UCSD-AML1 (cell line): ENCODE data around the gene NCOA1.

Experiments used
- DNase-seq: peaks from one replicate; lab custom pipeline; 2025; ENCODE audit not compliant: unreplicated experiment; lab: John Stamatoyannopoulos, UW

NCOA1 gene

GRCh38 chr2:24731040-24731439 lies 240.0 kb downstream of the NCOA1 start:
- no peak for DNase-seq

- no peak for DNase-seq
Observed at GRCh38 chr2:24731923-24732322, 240.9 kb downstream of the NCOA1 start.

- DNase-seq, result no peak
Observed at GRCh38 chr2:24734741-24735140, 243.7 kb downstream of the NCOA1 start.

DNA sequence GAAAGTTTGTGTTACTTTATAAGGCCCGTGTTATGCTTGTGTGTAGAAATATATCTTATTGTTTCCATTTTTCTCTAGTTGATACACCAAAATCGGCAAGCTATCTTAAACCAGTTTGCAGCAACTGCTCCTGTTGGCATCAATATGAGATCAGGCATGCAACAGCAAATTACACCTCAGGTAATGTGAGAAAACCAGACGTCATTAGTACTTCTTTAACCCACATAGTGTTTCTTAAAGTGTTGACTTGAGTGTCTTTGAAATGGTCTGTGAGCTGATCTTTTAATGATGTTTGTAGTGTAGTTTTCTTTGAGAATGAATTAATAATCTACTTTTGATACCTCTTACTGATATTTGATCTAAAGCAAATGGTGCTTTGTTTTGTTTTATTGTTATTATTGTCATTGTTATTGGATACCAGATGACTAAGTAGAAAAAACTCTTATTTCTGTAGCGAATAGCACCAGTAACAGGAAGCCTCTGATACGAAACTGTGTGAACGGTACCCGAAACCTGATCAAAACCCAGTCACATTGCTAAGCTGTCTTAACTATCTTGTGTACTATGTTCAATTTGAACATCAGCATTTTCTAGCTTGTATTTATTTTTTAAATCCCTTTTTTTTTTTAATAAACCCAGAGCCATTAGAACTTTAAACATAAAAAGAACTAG lies 248.4 kb downstream of the NCOA1 start:
- no peak for DNase-seq

DNA sequence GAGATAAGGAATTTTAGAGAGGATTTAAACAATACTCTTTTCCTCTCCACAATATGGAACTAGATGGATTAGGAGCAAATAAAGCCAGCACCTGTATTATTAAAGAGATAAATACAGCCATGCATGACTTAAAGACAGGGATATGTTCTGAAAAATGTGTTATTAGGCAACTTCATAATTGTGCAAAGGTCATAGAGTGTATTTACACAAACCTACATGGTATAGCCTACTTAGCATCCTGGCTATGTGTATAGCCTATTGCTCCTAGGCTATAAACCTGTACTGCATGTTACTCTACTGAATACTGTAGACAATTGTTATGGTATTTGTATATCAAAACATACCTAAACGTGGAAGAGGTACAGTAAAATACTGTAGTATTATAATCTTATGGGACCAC lies 249.1 kb downstream of the NCOA1 start:
- no peak for DNase-seq

- DNase-seq, result no peak
Observed at GRCh38 chr2:24742730-24743129, 251.7 kb downstream of the NCOA1 start.

GRCh38 chr2:24743924-24744323 lies 252.9 kb downstream of the NCOA1 start:
- DNase-seq, result no peak

DNA sequence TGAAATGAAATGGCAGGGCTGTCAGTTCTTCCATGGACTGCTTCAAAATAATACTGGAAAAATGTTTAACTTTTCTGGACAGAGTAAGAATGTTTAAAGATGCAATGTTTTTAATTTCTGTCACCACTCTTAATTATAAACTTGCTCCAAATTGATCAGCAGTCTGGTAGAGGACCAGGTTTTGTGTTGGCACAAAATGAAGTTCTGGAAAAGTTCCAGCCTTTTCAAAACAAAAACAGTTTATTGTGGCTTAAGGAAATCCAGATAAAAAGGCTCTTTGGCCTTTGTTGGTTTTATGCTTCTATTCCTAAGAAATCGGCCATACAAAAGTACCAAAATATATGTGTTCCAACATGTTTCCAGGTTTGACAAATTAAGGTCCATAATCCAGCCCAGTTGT lies 253.3 kb downstream of the NCOA1 start:
- no peak for DNase-seq

- no peak for DNase-seq
Observed at GRCh38 chr2:24745825-24746224, 254.8 kb downstream of the NCOA1 start.

GRCh38 chr2:24747299-24747698 lies 256.2 kb downstream of the NCOA1 start:
- DNase-seq, result no peak

DNA sequence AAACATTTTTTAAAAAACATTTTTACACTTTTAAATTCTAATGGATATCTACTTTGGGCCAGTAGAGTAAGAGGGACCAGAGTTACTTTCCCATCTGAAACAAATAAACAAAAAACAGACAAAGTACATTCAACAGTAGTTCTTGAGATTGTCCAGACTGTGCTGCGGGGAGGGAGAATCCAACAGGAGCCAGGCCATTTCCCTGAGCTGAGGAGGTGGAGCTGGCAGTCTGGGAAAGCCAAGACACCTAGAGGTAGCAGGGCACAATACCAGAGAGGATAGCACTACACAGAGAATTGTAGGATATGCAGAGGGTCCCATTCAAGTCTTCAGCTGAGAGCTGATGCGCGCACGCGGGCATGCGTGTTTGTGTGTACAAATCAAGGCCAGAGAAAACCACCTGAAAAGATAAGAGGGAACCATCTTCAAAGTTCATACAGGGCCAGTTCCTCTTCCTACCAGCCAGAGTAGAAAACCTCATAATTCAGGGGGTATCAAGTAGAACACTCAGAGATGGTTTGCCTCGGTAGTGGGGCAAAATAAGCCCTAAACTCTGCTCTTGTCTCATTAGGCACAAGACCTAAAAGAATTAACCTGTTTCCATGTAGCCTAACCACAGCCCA lies 258.1 kb downstream of the NCOA1 start:
- no peak for DNase-seq

- no peak for DNase-seq
Observed at GRCh38 chr2:24754985-24755705, 264.1 kb downstream of the NCOA1 start.

GRCh38 chr2:24756789-24757188 lies 265.7 kb downstream of the NCOA1 start:
- DNase-seq, result no peak

DNA sequence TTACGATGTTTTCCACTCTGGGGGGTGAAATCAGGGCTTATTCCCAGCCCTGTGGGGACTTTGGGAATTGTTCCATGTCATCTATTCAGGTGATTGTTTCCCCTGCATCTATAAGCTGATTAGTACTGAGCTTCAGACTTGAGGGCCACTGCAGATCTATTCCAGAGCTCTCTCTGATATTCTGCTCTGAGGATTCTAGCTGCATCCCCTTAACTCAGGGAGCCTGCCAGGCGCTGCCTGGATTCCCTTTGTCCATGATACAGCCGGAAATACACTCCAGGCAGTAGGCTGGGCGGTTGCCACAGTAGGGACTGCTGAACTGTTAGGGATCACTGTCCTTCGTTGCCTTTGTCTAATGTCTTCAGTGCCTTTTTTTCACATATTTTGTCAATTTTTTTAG lies 270.8 kb downstream of the NCOA1 start:
- DNase-seq, result no peak

GRCh38 chr2:24762518-24762917 lies 271.5 kb downstream of the NCOA1 start:
- DNase-seq, result no peak

DNA sequence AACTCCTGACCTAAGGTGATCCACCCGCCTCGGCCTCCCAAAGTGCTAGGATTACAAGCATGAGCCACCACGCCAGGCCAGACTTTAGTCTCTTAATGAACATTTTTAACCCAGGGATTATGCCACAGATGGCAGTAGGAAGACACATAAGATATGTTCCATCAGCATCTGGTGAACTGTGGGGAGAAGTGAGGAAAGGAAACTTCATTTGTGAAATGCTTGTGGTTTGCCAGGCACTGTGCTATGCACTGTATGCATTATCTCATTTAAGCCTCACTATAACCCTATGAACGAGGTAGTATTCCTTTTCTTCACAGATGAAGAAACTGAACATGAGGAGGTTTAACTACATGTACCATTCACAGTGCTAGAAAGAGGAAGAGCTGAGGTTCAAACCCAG lies 272.8 kb downstream of the NCOA1 start:
- DNase-seq, result no peak

GRCh38 chr2:24766609-24767008 lies 275.6 kb downstream of the NCOA1 start:
- no peak for DNase-seq

GRCh38 chr2:24768013-24768412 lies 277.0 kb downstream of the NCOA1 start:
- no peak for DNase-seq

DNA sequence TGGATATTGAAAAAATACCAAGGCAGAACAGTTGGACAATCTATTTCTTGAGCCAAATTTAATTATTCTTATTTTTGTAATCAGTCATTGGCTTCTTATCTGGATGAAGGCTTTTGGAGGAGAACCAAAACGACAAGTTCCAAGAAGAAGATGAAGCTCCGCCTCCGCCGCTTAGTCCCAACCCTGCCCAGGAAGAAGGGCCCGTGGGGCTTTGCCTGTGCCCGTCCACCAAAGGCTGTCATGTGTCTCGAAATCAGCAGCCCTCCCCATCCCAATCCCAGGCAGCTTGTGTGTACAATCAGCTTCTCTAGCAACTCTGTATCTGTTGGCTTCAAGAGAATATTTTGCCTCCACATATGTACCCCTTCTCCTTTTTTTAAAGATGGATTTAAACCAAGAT lies 277.5 kb downstream of the NCOA1 start:
- DNase-seq, result no peak

- no peak for DNase-seq
Observed at GRCh38 chr2:24771061-24771460, 280.0 kb downstream of the NCOA1 start.

DNA sequence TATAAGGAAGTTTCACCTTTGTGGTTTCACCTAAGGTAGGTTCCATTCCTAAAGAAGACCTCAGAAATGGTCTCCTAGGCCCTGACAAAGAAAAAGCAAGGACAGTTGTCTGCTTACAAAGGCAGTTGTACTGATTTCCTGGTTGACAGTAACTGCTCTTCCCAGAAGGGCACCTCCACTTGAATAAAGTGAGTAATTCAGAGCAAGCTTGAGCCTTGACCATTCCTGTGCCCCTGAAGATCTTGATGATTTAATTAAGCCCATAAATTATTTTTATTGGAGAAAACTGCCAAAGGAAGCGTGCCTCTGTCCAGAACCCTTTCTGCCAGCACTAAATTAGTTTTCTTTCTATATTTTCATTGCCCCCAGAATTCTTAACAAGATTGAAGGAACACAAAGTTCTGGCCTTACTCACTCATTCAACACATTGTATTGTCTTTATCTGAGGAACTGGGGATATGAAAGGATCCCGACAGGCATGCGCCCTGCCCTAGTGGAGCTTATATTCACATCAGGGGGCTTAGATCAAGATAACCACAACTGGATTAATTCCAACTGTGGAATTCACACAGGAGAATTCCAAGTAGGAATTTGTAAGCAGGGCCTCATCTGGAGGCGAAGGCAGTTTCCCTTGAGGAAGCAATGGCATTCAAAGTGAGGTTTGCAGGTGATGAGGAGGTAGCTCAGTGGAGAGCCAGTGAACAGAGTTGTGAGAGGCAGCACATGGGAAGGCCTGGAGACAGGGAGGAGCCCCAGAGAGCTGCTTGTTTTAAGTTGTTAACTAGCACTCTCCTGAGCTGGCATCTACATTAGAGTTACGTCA lies 280.9 kb downstream of the NCOA1 start:
- DNase-seq, result no peak

DNA sequence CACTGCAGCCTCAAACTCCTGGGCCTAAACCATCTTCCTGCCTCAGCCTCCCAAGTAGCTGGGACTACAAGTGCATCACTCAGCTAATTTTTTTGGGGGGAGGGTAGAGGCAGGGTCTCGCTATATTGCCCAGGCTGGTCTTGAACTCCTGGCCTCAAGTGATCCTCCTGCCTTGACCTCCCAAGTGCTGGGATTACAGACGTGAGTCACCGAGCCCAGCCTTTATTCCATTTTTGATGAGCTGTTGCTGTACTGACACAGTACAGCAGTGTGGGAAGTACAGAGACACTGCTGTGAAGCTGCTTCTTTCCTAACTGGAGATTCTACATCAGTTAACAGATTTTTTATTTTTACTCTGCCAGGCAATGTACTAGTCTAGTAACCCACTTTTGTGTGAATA lies 283.3 kb downstream of the NCOA1 start:
- DNase-seq, result no peak
